Chondrocyte (in vitro differentiated cells): ENCODE measurements around the gene OSBPL3. TPM values are rescaled to one million over a fixed set of nuclear protein-coding genes. Genes with fewer than 3 reads are reported as not detected.

Experiments used
- DNase-seq: peaks from one replicate; pipeline ENCODE4 v3.0.0; 2021; ENCODE audit warnings: mixed read lengths, low spot score
- H3K27ac Mint-ChIP-seq: one replicate; pipeline ENCODE4 v1.8.0; 2021; ENCODE audit warnings: mild to moderate bottlenecking, moderate library complexity, mixed read lengths; ENCODE audit not compliant: unreplicated experiment
- H3K27me3 Mint-ChIP-seq: 2 replicates; pipeline ENCODE4 v1.8.0; 2021; ENCODE audit warnings: low read depth, mixed read lengths
- H3K36me3 Mint-ChIP-seq: 2 replicates; pipeline ENCODE4 v1.8.0; 2021; ENCODE audit warnings: low read depth, mixed read lengths
- H3K4me1 Mint-ChIP-seq: 2 replicates; pipeline ENCODE4 v1.8.0; 2021; ENCODE audit warnings: low read depth, mild to moderate bottlenecking, mixed read lengths
- H3K4me3 Mint-ChIP-seq: one replicate; pipeline ENCODE4 v1.8.0; 2021; ENCODE audit warnings: mild to moderate bottlenecking, moderate library complexity, mixed read lengths; ENCODE audit not compliant: unreplicated experiment
- H3K9me3 Mint-ChIP-seq: 2 replicates; pipeline ENCODE4 v1.8.0; 2021; ENCODE audit warnings: low read depth, mixed read lengths
- CTCF ChIP-seq: fragments of 200-600 bp; sonication (generic); IDR thresholded peaks from 2 replicates; pipeline ENCODE4 v1.5.0; 2021; ENCODE audit warnings: antibody characterized with exemption, mild to moderate bottlenecking, moderate library complexity
- total RNA-seq: library from RNA; stranded (reverse); gene quantifications from 3 replicates; pipeline ENCODE4 v1.2.1, GENCODE V29; 2021

Gene OSBPL3
- total RNA-seq, 1 donor from 2014 or later, result 5.7 TPM

- no peak for TF ChIP-seq CTCF
- DNase-seq, result no peak
- Mint-ChIP-seq H3K4me1 (peaks cover 28% of the 10 kb centered on the region), H3K36me3 (peaks cover 3% of the 10 kb centered on the region), H3K27me3 (no peaks in the 10 kb centered on the region), H3K9me3 (no peaks in the 10 kb centered on the region), H3K4me3 (no peak overlapping the region), H3K27ac (peak overlapping the region; percentile 63)
Observed at GRCh38 chr7:24831240-24831639, 148.7 kb downstream of the OSBPL3 start.

- H3K36me3 Mint-ChIP-seq, result peaks cover 2% of the 10 kb centered on the region
- no peak for TF ChIP-seq CTCF
- DNase-seq, result no peak
- H3K27me3 Mint-ChIP-seq, result no peaks in the 10 kb centered on the region
- no peak overlapping the region for H3K4me3 Mint-ChIP-seq
- H3K9me3 Mint-ChIP-seq, result no peaks in the 10 kb centered on the region
- peaks cover 34% of the 10 kb centered on the region for H3K4me1 Mint-ChIP-seq
- H3K27ac Mint-ChIP-seq, result no peak overlapping the region
Observed at GRCh38 chr7:24830440-24831050, 149.4 kb downstream of the OSBPL3 start.

- Mint-ChIP-seq H3K9me3 (no peaks in the 10 kb centered on the region), H3K27ac (no peak overlapping the region), H3K4me3 (no peak overlapping the region), H3K27me3 (no peaks in the 10 kb centered on the region), H3K4me1 (peaks cover 37% of the 10 kb centered on the region), H3K36me3 (peaks cover 1% of the 10 kb centered on the region)
- no peak for TF ChIP-seq CTCF
- DNase-seq, result no peak
Observed at GRCh38 chr7:24829787-24830186, 150.2 kb downstream of the OSBPL3 start.

GRCh38 chr7:24828891-24829661 is 150.9 kb downstream of the OSBPL3 start:
- H3K36me3 Mint-ChIP-seq, result peaks cover 1% of the 10 kb centered on the region
- no peaks in the 10 kb centered on the region for H3K9me3 Mint-ChIP-seq
- no peak overlapping the region for H3K4me3 Mint-ChIP-seq
- H3K27me3 Mint-ChIP-seq, result no peaks in the 10 kb centered on the region
- peak overlapping the region; percentile 92 for H3K27ac Mint-ChIP-seq
- peaks cover 37% of the 10 kb centered on the region for H3K4me1 Mint-ChIP-seq
- TF ChIP-seq CTCF, result no peak
- no peak for DNase-seq

- H3K27ac Mint-ChIP-seq, result no peak overlapping the region
- H3K4me3 Mint-ChIP-seq, result no peak overlapping the region
Observed at GRCh38 chr7:24827589-24827988, 152.4 kb downstream of the OSBPL3 start.

More at GRCh38 chr7:24827589-24827988, 152.4 kb downstream of the OSBPL3 start:
- TF ChIP-seq CTCF, result no peak
- Mint-ChIP-seq H3K27me3 (no peaks in the 10 kb centered on the region), H3K9me3 (no peaks in the 10 kb centered on the region), H3K36me3 (no peaks in the 10 kb centered on the region), H3K4me1 (peaks cover 37% of the 10 kb centered on the region)
- no peak for DNase-seq
